ENCODE measurements around the gene TMEM232. TPM values are rescaled to one million over a fixed set of nuclear protein-coding genes. Genes with fewer than 3 reads are reported as not detected.

The TMEM232 gene
- 0.03 to 0.29 TPM (median 0.11 TPM) in 3 of 5 replicates, not detected in the others for total RNA-seq (2022; extraction: Qiagen RNA extraction)

DNA sequence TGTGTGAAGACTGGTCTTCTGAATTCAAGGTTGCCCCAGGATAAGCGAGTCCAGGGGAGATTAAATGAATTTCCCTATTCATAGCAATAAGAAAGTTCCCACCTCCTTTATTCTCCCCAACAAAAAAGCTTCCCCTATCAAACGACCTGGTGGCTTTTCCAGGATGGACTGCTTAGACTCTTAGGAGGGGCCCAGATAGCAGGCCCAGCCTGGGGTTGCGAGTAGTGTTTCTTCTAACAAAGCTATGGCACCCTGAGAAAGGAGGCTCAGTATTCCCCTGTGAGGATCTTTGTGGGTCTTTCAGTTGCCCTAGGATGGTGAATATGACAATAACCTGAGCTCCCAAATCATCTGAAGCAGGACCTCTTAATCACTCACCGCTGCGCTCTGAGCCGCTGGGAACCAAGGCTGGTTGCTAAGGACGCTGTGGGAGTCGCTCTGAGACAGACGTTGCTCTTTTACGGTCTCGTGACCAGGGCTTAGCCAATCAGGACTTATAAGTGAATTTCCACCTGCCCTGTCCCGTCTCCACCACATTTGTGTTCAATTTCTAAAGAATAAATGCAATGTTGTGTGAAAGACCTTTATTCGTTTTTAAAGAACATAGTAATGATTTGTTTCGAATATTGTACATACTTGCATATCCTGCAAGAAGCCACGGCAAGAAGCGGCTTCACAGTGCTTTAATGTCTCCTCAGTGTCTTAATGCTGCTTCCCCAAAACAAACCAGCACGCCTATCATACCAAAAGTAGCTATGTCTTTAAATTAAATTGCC lies at the start of gene TMEM232:
Gene TMEM232 (minus strand): TSS at position 423 of the 776 bp plus-strand sequence. CDS start 59,319 bp downstream, outside the sequence.

DNA sequence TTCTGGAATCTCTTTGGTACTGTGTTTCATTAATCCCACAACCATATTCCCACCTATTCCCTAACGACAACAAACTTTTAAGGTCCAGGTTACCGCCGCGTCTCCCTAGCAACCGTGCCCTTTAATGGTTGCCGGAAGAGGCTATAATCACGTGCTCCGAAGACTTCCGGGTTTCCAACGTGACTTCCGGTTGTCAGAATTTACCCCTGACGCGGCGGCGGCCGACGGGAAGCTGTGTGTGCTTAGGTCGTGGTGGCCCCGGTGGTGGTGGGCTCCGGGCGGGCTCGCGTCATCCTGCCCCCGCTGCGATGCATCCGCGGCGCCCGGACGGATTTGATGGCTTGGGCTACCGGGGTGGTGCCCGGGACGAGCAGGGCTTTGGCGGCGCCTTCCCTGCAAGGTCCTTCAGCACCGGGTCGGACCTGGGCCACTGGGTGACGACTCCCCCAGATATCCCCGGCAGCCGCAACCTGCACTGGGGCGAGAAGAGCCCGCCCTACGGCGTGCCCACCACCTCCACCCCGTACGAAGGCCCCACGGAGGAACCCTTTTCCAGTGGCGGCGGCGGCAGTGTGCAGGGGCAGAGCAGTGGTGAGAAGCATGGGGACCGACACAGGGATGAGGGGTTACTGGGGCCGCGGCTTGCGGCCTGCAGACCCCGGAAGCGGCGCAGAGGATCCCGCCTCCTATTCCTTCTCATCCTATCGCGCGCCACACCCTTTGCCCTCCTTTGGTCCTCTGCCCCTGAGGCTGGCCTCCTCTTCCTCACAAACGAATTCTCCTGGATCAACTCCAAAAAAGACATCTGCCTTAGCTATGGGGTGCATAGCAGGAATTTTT lies 12.6 kb upstream of the TMEM232 start, which contains the start of gene SLC25A46:
Gene SLC25A46 (plus strand): TSS at position 196 of the 840 bp plus-strand sequence. CDS start 113 bp downstream, at position 309.

Other genes starting within 250 kb of the TMEM232 start
- 26.7 to 36.0 TPM (median 32.6 TPM) in 5 replicates for gene SLC25A46, start 12.3 kb upstream of the TMEM232 start, total RNA-seq (2022; extraction: Qiagen RNA extraction)